GM10266 (cell line): ENCODE results near the gene NPIPB6.

ENCODE experiments used
- DNase-seq: peaks from one replicate; pipeline ENCODE4 v3.0.0; 2012; ENCODE audit errors: extremely low spot score
- CTCF ChIP-seq: IDR thresholded peaks from 2 replicates; pipeline ENCODE4 v1.5.1; 2012; ENCODE audit warnings: mild to moderate bottlenecking, low read depth; ENCODE audit not compliant: control insufficient read depth, insufficient read depth; ENCODE audit errors: missing control alignments

The NPIPB6 gene

GRCh38 chr16:28301154-28301553 is 62.2 kb downstream of the NPIPB6 start:
- DNase-seq: no peak
- TF ChIP-seq CTCF: no peak

DNA sequence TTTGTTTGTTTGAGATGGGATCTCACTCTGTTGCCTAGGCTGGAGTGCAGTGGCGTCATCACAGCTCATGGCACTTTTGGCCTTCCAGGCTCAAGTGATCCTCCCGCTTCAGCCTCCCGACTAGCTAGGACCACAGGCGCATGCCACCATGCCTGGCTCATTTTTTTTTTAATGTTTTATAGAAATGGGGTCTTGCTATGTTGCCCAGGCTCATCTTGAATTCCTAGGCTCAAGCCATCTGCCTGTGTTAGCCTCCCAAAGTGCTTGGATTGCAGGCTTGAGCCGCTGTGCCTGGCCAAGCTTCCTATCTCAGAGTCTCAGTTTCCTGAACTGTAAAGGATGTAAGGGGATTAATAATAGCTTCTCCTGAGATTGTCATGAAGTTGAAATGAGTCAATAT is 63.0 kb downstream of the NPIPB6 start:
- no peak for TF ChIP-seq CTCF
- no peak for DNase-seq

GRCh38 chr16:28298511-28298878 is 64.8 kb downstream of the NPIPB6 start:
- no peak for TF ChIP-seq CTCF
- DNase-seq: no peak

GRCh38 chr16:28297784-28298510 is 65.4 kb downstream of the NPIPB6 start:
- no peak for TF ChIP-seq CTCF
- DNase-seq: no peak

- DNase-seq: no peak
- TF ChIP-seq CTCF: no peak
Measured at GRCh38 chr16:28297308-28297707, 66.0 kb downstream of the NPIPB6 start.

GRCh38 chr16:28295276-28295675 is 68.0 kb downstream of the NPIPB6 start:
- no peak for TF ChIP-seq CTCF

GRCh38 chr16:28294201-28294600 is 69.1 kb downstream of the NPIPB6 start:
- TF ChIP-seq CTCF: no peak
- no peak for DNase-seq

More at GRCh38 chr16:28295276-28295675, 68.0 kb downstream of the NPIPB6 start:
- no peak for DNase-seq
